ENCODE measurements around the gene PLXNA4.

- TF ChIP-seq, protein P1, sequence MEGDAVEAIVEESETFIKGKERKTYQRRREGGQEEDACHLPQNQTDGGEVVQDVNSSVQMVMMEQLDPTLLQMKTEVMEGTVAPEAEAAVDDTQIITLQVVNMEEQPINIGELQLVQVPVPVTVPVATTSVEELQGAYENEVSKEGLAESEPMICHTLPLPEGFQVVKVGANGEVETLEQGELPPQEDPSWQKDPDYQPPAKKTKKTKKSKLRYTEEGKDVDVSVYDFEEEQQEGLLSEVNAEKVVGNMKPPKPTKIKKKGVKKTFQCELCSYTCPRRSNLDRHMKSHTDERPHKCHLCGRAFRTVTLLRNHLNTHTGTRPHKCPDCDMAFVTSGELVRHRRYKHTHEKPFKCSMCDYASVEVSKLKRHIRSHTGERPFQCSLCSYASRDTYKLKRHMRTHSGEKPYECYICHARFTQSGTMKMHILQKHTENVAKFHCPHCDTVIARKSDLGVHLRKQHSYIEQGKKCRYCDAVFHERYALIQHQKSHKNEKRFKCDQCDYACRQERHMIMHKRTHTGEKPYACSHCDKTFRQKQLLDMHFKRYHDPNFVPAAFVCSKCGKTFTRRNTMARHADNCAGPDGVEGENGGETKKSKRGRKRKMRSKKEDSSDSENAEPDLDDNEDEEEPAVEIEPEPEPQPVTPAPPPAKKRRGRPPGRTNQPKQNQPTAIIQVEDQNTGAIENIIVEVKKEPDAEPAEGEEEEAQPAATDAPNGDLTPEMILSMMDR (IDR thresholded peaks at IDR 0.05; ENCODE audit: low read depth, low read length), result no peak
- TF ChIP-seq EZH2phosphoT487 (IDR thresholded peaks at IDR 0.05; ENCODE audit: low read depth), result no peak
Observed at GRCh38 chr7:132551439-132551838, 24.8 kb downstream of the PLXNA4 start.
